ENCODE data around the gene CRIM1.

GRCh38 chr2:36577884-36578283 lies 222.3 kb downstream of the CRIM1 start:
- TF ChIP-seq POLR2A (IDR thresholded peaks at IDR 0.05), result no peak
- TF ChIP-seq, protein P1, sequence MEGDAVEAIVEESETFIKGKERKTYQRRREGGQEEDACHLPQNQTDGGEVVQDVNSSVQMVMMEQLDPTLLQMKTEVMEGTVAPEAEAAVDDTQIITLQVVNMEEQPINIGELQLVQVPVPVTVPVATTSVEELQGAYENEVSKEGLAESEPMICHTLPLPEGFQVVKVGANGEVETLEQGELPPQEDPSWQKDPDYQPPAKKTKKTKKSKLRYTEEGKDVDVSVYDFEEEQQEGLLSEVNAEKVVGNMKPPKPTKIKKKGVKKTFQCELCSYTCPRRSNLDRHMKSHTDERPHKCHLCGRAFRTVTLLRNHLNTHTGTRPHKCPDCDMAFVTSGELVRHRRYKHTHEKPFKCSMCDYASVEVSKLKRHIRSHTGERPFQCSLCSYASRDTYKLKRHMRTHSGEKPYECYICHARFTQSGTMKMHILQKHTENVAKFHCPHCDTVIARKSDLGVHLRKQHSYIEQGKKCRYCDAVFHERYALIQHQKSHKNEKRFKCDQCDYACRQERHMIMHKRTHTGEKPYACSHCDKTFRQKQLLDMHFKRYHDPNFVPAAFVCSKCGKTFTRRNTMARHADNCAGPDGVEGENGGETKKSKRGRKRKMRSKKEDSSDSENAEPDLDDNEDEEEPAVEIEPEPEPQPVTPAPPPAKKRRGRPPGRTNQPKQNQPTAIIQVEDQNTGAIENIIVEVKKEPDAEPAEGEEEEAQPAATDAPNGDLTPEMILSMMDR (IDR thresholded peaks at IDR 0.05), result no peak

Data from tibial nerve (tissue), 3 donors.